D721Med (cell line): ENCODE measurements around the gene SARS1.
"Not testable (repeated sequence)": the region's sequence is repeated elsewhere in the genome, so short reads cannot be mapped to it uniquely, and the experiment has no call there.

Experiments
- DNase-seq: peaks from one replicate; pipeline ENCODE4 v3.0.0; 2011; ENCODE audit warnings: low spot score; ENCODE audit not compliant: insufficient read length
- FAIRE-seq: peaks from 2 replicates; lab custom pipeline; 2011; peaks lifted over from hg19 to GRCh38; lab: Jason Lieb, UNC
- TF ChIP-seq, protein P1 (sequence below): IDR thresholded peaks from 2 replicates; pipeline ENCODE4 v1.5.1; 2012; ENCODE audit warnings: mild to moderate bottlenecking, control low read depth; ENCODE audit not compliant: insufficient read depth; ENCODE audit errors: missing control alignments

SARS1 gene

GRCh38 chr1:109280862-109281261 is 67.1 kb downstream of the SARS1 start:
- DNase-seq (no peak), FAIRE-seq (no peak)
- TF ChIP-seq, protein P1, sequence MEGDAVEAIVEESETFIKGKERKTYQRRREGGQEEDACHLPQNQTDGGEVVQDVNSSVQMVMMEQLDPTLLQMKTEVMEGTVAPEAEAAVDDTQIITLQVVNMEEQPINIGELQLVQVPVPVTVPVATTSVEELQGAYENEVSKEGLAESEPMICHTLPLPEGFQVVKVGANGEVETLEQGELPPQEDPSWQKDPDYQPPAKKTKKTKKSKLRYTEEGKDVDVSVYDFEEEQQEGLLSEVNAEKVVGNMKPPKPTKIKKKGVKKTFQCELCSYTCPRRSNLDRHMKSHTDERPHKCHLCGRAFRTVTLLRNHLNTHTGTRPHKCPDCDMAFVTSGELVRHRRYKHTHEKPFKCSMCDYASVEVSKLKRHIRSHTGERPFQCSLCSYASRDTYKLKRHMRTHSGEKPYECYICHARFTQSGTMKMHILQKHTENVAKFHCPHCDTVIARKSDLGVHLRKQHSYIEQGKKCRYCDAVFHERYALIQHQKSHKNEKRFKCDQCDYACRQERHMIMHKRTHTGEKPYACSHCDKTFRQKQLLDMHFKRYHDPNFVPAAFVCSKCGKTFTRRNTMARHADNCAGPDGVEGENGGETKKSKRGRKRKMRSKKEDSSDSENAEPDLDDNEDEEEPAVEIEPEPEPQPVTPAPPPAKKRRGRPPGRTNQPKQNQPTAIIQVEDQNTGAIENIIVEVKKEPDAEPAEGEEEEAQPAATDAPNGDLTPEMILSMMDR: no peak

- no peak for FAIRE-seq
- DNase-seq: no peak
Measured at GRCh38 chr1:109281680-109282496, 68.2 kb downstream of the SARS1 start.

GRCh38 chr1:109282497-109282951 is 68.8 kb downstream of the SARS1 start:
- DNase-seq (no peak), FAIRE-seq (no peak)
- TF ChIP-seq, protein P1: no peak

More at GRCh38 chr1:109281680-109282496, 68.2 kb downstream of the SARS1 start:
- TF ChIP-seq, protein P1: no peak

- FAIRE-seq (no peak), DNase-seq (peak; percentile 99)
- TF ChIP-seq, protein P1: peak; percentile 25
Measured at GRCh38 chr1:109282952-109283747, 69.4 kb downstream of the SARS1 start, which contains the start of gene PSRC1. Gene PSRC1 (minus strand): TSS chr1:109283145.

- DNase-seq: no peak
- no peak for FAIRE-seq
- TF ChIP-seq, protein P1: no peak
Measured at GRCh38 chr1:109283748-109284600, 70.3 kb downstream of the SARS1 start.

- not testable (repeated sequence) for DNase-seq, FAIRE-seq
Measured at GRCh38 chr1:109286762-109287161, 73.0 kb downstream of the SARS1 start.
